Endothelial cell of umbilical vein (primary cell): ENCODE measurements around the gene AHNAK2. TPM values are rescaled to one million over a fixed set of nuclear protein-coding genes. Genes with fewer than 3 reads are reported as not detected.

ENCODE experiments used
- BruUV-seq: library from RNA; stranded (reverse); fragments of 400-500 nt; replicated peaks from 2 replicates; lab custom pipeline; 2021; lab: Mats Ljungman, UMichigan
- CTCF ChIA-PET: fragments of 300-600, 350-600 bp; sonication (Branson Sonifier 250); formaldehyde crosslinking; loops from one replicate; lab custom pipeline; 2021; ENCODE audit warnings: antibody characterized with exemption, inconsistent platforms; lab: Charles Lee
- POLR2A ChIA-PET: fragments of 300-600, 350-600 bp; sonication (Branson Sonifier 250); formaldehyde crosslinking; loops from one replicate; lab custom pipeline; 2021; ENCODE audit warnings: antibody characterized with exemption, inconsistent platforms; lab: Charles Lee
- DNase-seq: peaks from one replicate; pipeline ENCODE4 v3.0.0-alpha.2; 2011; ENCODE audit warnings: low read depth, low spot score
- FAIRE-seq: peaks from 2 replicates; lab custom pipeline; 2011; peaks lifted over from hg19 to GRCh38; lab: Jason Lieb, UNC
- H2AFZ ChIP-seq: 2 replicates; pipeline ENCODE4 v1.6.0; 2012; ENCODE audit warnings: low read depth, low read length, control low read depth, inconsistent platforms
- H3K27ac ChIP-seq: 2 replicates; pipeline ENCODE4 v1.5.1; 2011; ENCODE audit warnings: low read depth, mild to moderate bottlenecking, control low read depth, low read length, moderate library complexity; ENCODE audit not compliant: insufficient read depth
- H3K27me3 ChIP-seq, 2 experiments: 2 replicates each; pipeline versions ENCODE4 v1.6.0 to v1.6.1; 2011; ENCODE audit warnings: low read length in 2 of 2, mixed read lengths in 1 of 2; ENCODE audit not compliant: control insufficient read depth in 2 of 2, insufficient read depth in 2 of 2
- H3K36me3 ChIP-seq, 2 experiments: 2 replicates in 1 of 2; 3 replicates in 1 of 2; pipeline ENCODE4 v1.5.1; 2011; ENCODE audit warnings: low read length in 2 of 2, mild to moderate bottlenecking in 1 of 2, moderate library complexity in 1 of 2; ENCODE audit not compliant: control insufficient read depth in 2 of 2, insufficient read depth in 2 of 2; ENCODE audit errors: extremely low read depth in 1 of 2
- H3K4me1 ChIP-seq: 3 replicates; pipeline ENCODE4 v1.5.1; 2011; ENCODE audit warnings: mild to moderate bottlenecking, low read length; ENCODE audit not compliant: control insufficient read depth, insufficient read depth; ENCODE audit errors: extremely low read depth
- H3K4me2 ChIP-seq: 2 replicates; pipeline ENCODE4 v1.6.1; 2011; ENCODE audit warnings: low read length, control low read depth, mixed read lengths; ENCODE audit not compliant: insufficient read depth
- H3K4me3 ChIP-seq, 3 experiments: fragments of 200-600 bp in 1 of 3; sonication (generic), shearing (Covaris generic) in 1 of 3; replicated peaks in 1 of 3; 2 replicates each; pipeline ENCODE4 v1.5.1; 2011 to 2016; ENCODE audit warnings: control low read depth in 3 of 3, low read length in 3 of 3, mild to moderate bottlenecking in 2 of 3, inconsistent platforms in 1 of 3, low read depth in 1 of 3, moderate library complexity in 1 of 3; ENCODE audit not compliant: insufficient read depth in 1 of 3
- H3K79me2 ChIP-seq: 2 replicates; pipeline ENCODE4 v1.6.0; 2012; ENCODE audit warnings: low read length, inconsistent platforms; ENCODE audit not compliant: control insufficient read depth, insufficient read depth
- H3K9ac ChIP-seq: replicated peaks from 2 replicates; pipeline ENCODE3; 2011; ENCODE audit warnings: low read length, control low read depth; ENCODE audit not compliant: insufficient read depth; ENCODE audit errors: extremely low read depth
- H3K9me1 ChIP-seq: replicated peaks from 3 replicates; pipeline ENCODE4 v1.6.0; 2011; ENCODE audit warnings: mild to moderate bottlenecking, low read length; ENCODE audit not compliant: control insufficient read depth, insufficient read depth; ENCODE audit errors: extremely low read depth
- H3K9me3 ChIP-seq: replicated peaks from 2 replicates; pipeline ENCODE4 v1.5.1; 2012; ENCODE audit warnings: low read length, inconsistent platforms; ENCODE audit not compliant: control insufficient read depth, insufficient read depth
- H4K20me1 ChIP-seq: replicated peaks from 2 replicates; pipeline ENCODE3; 2011; ENCODE audit warnings: mild to moderate bottlenecking, low read length; ENCODE audit not compliant: control insufficient read depth, insufficient read depth; ENCODE audit errors: extremely low read depth
- CTCF ChIP-seq, 2 donors: IDR thresholded peaks; 1 replicate in 1 of 2; 2 replicates in 1 of 2; pipeline ENCODE4 v1.5.1; 2011; ENCODE audit warnings: low read length in 2 of 2, mild to moderate bottlenecking in 2 of 2, moderate library complexity in 2 of 2, control low read depth in 1 of 2, inconsistent platforms in 1 of 2, low read depth in 1 of 2; ENCODE audit not compliant: insufficient read depth in 1 of 2; ENCODE audit errors: extremely low read depth in 1 of 2
- EZH2 ChIP-seq: IDR thresholded peaks from 2 replicates; pipeline ENCODE4 v1.6.1; 2012; ENCODE audit warnings: borderline replicate concordance, low read depth, mild to moderate bottlenecking, moderate library complexity, low read length, inconsistent platforms; ENCODE audit not compliant: severe bottlenecking
- FOS ChIP-seq: IDR thresholded peaks from 2 replicates; pipeline ENCODE4 v1.6.1; 2011; ENCODE audit warnings: mild to moderate bottlenecking, low read length, moderate library complexity, borderline replicate concordance; ENCODE audit not compliant: insufficient read depth
- GATA2 ChIP-seq: IDR thresholded peaks from 2 replicates; pipeline ENCODE4 v1.7.0; 2011; ENCODE audit warnings: low read depth, mild to moderate bottlenecking, moderate library complexity, mixed read lengths, low read length; ENCODE audit not compliant: insufficient read length, insufficient read depth
- JUN ChIP-seq: IDR thresholded peaks from 2 replicates; pipeline ENCODE4 v1.6.1; 2011; ENCODE audit warnings: borderline replicate concordance, low read depth; ENCODE audit not compliant: insufficient read length, insufficient read depth
- MAX ChIP-seq: IDR thresholded peaks from 2 replicates; pipeline ENCODE4 v1.6.1; 2011; ENCODE audit not compliant: insufficient read depth, insufficient read length
- MYC ChIP-seq: IDR thresholded peaks from one replicate; pipeline ENCODE4 v1.6.1; 2011; ENCODE audit warnings: mild to moderate bottlenecking, low read depth, low read length
- POLR2A ChIP-seq: IDR thresholded peaks from 2 replicates; pipeline ENCODE4 v1.6.1; 2012; ENCODE audit warnings: low read depth, mild to moderate bottlenecking, control low read depth, low read length
- POLR2AphosphoS5 ChIP-seq: IDR thresholded peaks from 2 replicates; pipeline ENCODE4 v1.6.1; 2012; ENCODE audit warnings: low read depth, mild to moderate bottlenecking, control low read depth, low read length, moderate library complexity; ENCODE audit not compliant: insufficient read depth
- dilution Hi-C: fragments of 300-500 bp; cut with MboI; formaldehyde crosslinking; loops from one replicate; pipeline ENCODE4 v1.15.0; 2019; ENCODE audit warnings: low sequenced_read_pairs; ENCODE audit not compliant: extremely low pct_ligation_motif_present
- intact Hi-C: fragments of 100-400 bp; cut with micrococcal nuclease; formaldehyde crosslinking; loops from one replicate; pipeline ENCODE4 v1.10.0; 2022
- polyA plus RNA-seq, 4 experiments: library from polyadenylated mRNA; depleted of rRNA in 3 of 4; stranded (reverse) in 3 of 4; unstranded in 1 of 4; fragments of >200 nt; gene quantifications; 2 replicates each; pipeline versions ENCODE4 v1.2.1 to v1.2.3, GENCODE V29; 2011 to 2012; ENCODE audit warnings: missing spikeins in 1 of 4
- total RNA-seq: library from RNA; stranded (reverse); gene quantifications from 2 replicates; pipeline ENCODE4 v1.2.3, GENCODE V29; 2021

The AHNAK2 gene
- total and polyA plus RNA-seq, 2 donors (not counting 3 experiments of a cell fraction or from before 2014, with no cell fraction given), result 17.7 to 68.7 TPM

- Histone ChIP-seq H3K4me2 (no peak overlapping the region), H3K4me1 (no peaks in the 10 kb centered on the region), H3K36me3 (peaks cover 7 to 13% of the 10 kb centered on the region in 2 experiments), H3K27me3 (no peaks in the 10 kb centered on the region), H3K9me1 (no peaks in the 10 kb centered on the region), H3K27ac (no peak overlapping the region), H3K4me3 (no peak overlapping the region), H3K9me3 (no peaks in the 10 kb centered on the region), H4K20me1 (no peaks in the 10 kb centered on the region), H3K79me2 (peaks cover 20% of the 10 kb centered on the region), H3K9ac (no peak overlapping the region), H2AFZ (no peak overlapping the region)
- no peak for DNase-seq
- FAIRE-seq, result no peak
- POLR2A ChIA-PET, result interaction anchor here (0.7 kb wide), 1 partner anchor 13 kb away, joined by 3 read pairs; no protein-coding TSS in a partner anchor
- no peak for TF ChIP-seq POLR2AphosphoS5
- no peak for TF ChIP-seq POLR2A
- TF ChIP-seq GATA2, result no peak
- TF ChIP-seq EZH2, result no peak
- no peak for TF ChIP-seq MAX
- no peak for TF ChIP-seq MYC
- no peak for TF ChIP-seq JUN
- no peak for TF ChIP-seq FOS
- TF ChIP-seq CTCF (IDR thresholded peaks at IDR 0.05; ENCODE audit: extremely low read depth in 1 of 2, insufficient read depth in 1 of 2, low read depth in 1 of 2, low read length in 2 of 2), result no peak
- dilution Hi-C loops, result no loop called here
- BruUV-seq, result no TSS peak
- intact Hi-C loops, result no loop called here
- CTCF ChIA-PET, result interaction anchor here (1.1 to 1.7 kb wide), 3 partner anchors 12 to 40 kb away, joined by 3 to 9 read pairs (median 3); no protein-coding TSS in a partner anchor
These were observed 28.0 kb upstream of the AHNAK2 start for GRCh38 chr14:105005929-105006830.
